H1 (cell line): Measurements from ENCODE around the gene DIAPH1. TPM values are rescaled to one million over a fixed set of nuclear protein-coding genes. Genes with fewer than 3 reads are reported as not detected.

ENCODE experiments used
- CTCF ChIA-PET: fragments of 300-600 bp; sonication (Branson Sonifier 250); formaldehyde crosslinking; loops from one replicate; lab custom pipeline; 2021; ENCODE audit not compliant: partially characterized antibody; lab: Charles Lee
- POLR2A ChIA-PET: fragments of 300-600 bp; sonication (Branson Sonifier 250); formaldehyde crosslinking; loops from one replicate; lab custom pipeline; 2021; ENCODE audit warnings: inconsistent platforms; ENCODE audit not compliant: partially characterized antibody; lab: Charles Lee
- DNase-seq, 2 experiments: peaks; one replicate each; pipeline versions ENCODE4 v3.0.0 to v3.0.0-alpha.2; 2010 to 2022; ENCODE audit warnings: low spot score in 2 of 2, low read depth in 1 of 2, mixed read lengths in 1 of 2
- FAIRE-seq: peaks from 2 replicates; lab custom pipeline; 2011; peaks lifted over from hg19 to GRCh38; lab: Jason Lieb, UNC
- H2AFZ ChIP-seq: 2 replicates; pipeline ENCODE4 v1.8.1; 2012; ENCODE audit warnings: low read length, inconsistent platforms
- H2AK5ac ChIP-seq: 2 replicates; pipeline ENCODE4 v1.6.1; 2013; ENCODE audit warnings: low read depth, low read length
- H2BK120ac ChIP-seq: replicated peaks from 2 replicates; pipeline ENCODE3; 2013; ENCODE audit warnings: low read depth, low read length, inconsistent platforms
- H2BK12ac ChIP-seq: 2 replicates; pipeline ENCODE4 v1.6.1; 2013; ENCODE audit warnings: low read depth, low read length
- H2BK15ac ChIP-seq: 2 replicates; pipeline ENCODE4 v1.6.1; 2013; ENCODE audit warnings: low read length
- H2BK20ac ChIP-seq: 2 replicates; pipeline ENCODE4 v1.6.1; 2013; ENCODE audit warnings: low read length
- H2BK5ac ChIP-seq: 2 replicates; pipeline ENCODE4 v1.6.1; 2013; ENCODE audit warnings: low read depth, low read length
- H3K14ac ChIP-seq: 2 replicates; pipeline ENCODE4 v1.6.1; 2013; ENCODE audit warnings: inconsistent platforms; ENCODE audit not compliant: insufficient read length
- H3K18ac ChIP-seq: 2 replicates; pipeline ENCODE4 v1.6.1; 2013; ENCODE audit warnings: low read length; ENCODE audit errors: extremely low read depth
- H3K23ac ChIP-seq: 2 replicates; pipeline ENCODE4 v1.6.1; 2013; ENCODE audit warnings: inconsistent platforms; ENCODE audit not compliant: insufficient read length
- H3K23me2 ChIP-seq: 2 replicates; pipeline ENCODE4 v1.6.1; 2013; ENCODE audit warnings: low read depth, low read length
- H3K27ac ChIP-seq: 2 replicates; pipeline ENCODE4 v1.6.1; 2011; ENCODE audit warnings: low read depth, low read length, inconsistent platforms
- H3K27me3 ChIP-seq, 4 experiments: replicated peaks in 1 of 4; 1 replicate in 1 of 4; 2 replicates in 3 of 4; pipeline versions ENCODE4 v1.6.1 to v1.8.1; 2011 to 2013; ENCODE audit warnings: low read length in 3 of 4, mild to moderate bottlenecking in 3 of 4, inconsistent platforms in 2 of 4, mixed read lengths in 2 of 4, moderate library complexity in 1 of 4; ENCODE audit not compliant: control insufficient read depth in 3 of 4, insufficient read depth in 3 of 4; ENCODE audit errors: extremely low read depth in 1 of 4
- H3K36me3 ChIP-seq, 4 experiments: 2 replicates each; pipeline versions ENCODE4 v1.6.1 to v1.8.1; 2011 to 2013; ENCODE audit warnings: mild to moderate bottlenecking in 4 of 4, low read length in 3 of 4, moderate library complexity in 2 of 4, control low read depth in 1 of 4, inconsistent platforms in 1 of 4; ENCODE audit not compliant: insufficient read depth in 4 of 4, control insufficient read depth in 2 of 4
- H3K4ac ChIP-seq: replicated peaks from 2 replicates; pipeline ENCODE3; 2013; ENCODE audit warnings: low read length, low read depth, mixed read lengths, inconsistent platforms; ENCODE audit not compliant: insufficient read length
- H3K4me1 ChIP-seq, 4 experiments: replicated peaks in 1 of 4; 1 replicate in 1 of 4; 2 replicates in 3 of 4; pipeline versions ENCODE4 v1.6.1 to v1.8.1; 2011 to 2013; ENCODE audit warnings: low read length in 3 of 4, inconsistent platforms in 2 of 4, mixed read lengths in 1 of 4; ENCODE audit not compliant: insufficient read depth in 4 of 4, control insufficient read depth in 3 of 4
- H3K4me2 ChIP-seq, 2 experiments: 2 replicates each; pipeline versions ENCODE4 v1.6.1 to v1.8.1; 2011 to 2013; ENCODE audit warnings: low read depth in 2 of 2, low read length in 2 of 2, control low read depth in 1 of 2, inconsistent platforms in 1 of 2, mild to moderate bottlenecking in 1 of 2; ENCODE audit not compliant: insufficient read depth in 1 of 2
- H3K4me3 ChIP-seq, 4 experiments: fragments of 200-600, 300-600 bp in 1 of 4; sonication (generic), shearing (Covaris generic), sonication (Bioruptor Twin) in 1 of 4; 2 replicates each; pipeline versions ENCODE4 v1.5.1 to v1.8.1; 2011 to 2016; ENCODE audit warnings: low read length in 4 of 4, low read depth in 3 of 4, control low read depth in 2 of 4, inconsistent platforms in 2 of 4, mild to moderate bottlenecking in 2 of 4, mixed read lengths in 1 of 4, moderate library complexity in 1 of 4; ENCODE audit not compliant: insufficient read depth in 2 of 4; ENCODE audit errors: extremely low read depth in 1 of 4
- H3K56ac ChIP-seq: replicated peaks from 2 replicates; pipeline ENCODE3; 2013; ENCODE audit warnings: low read depth, mild to moderate bottlenecking, mixed read lengths, low read length, inconsistent platforms; ENCODE audit not compliant: insufficient read length
- H3K79me1 ChIP-seq: 2 replicates; pipeline ENCODE4 v1.6.1; 2013; ENCODE audit warnings: low read depth, low read length, control low read depth
- H3K79me2 ChIP-seq, 2 experiments: 2 replicates each; pipeline versions ENCODE4 v1.6.1 to v1.8.1; 2012 to 2013; ENCODE audit warnings: low read length in 2 of 2, mild to moderate bottlenecking in 2 of 2, inconsistent platforms in 1 of 2; ENCODE audit not compliant: insufficient read depth in 2 of 2, control insufficient read depth in 1 of 2
- H3K9ac ChIP-seq, 4 experiments: replicated peaks in 1 of 4; 1 replicate in 1 of 4; 2 replicates in 3 of 4; pipeline versions ENCODE4 v1.6.1 to v1.8.1; 2011 to 2013; ENCODE audit warnings: low read depth in 3 of 4, low read length in 3 of 4, control low read depth in 2 of 4, mild to moderate bottlenecking in 2 of 4, moderate library complexity in 2 of 4, inconsistent platforms in 1 of 4; ENCODE audit errors: extremely low read depth in 1 of 4
- H3K9me3 ChIP-seq, 2 experiments: 2 replicates each; pipeline versions ENCODE4 v1.6.1 to v1.8.1; 2012 to 2013; ENCODE audit warnings: mild to moderate bottlenecking in 2 of 2, moderate library complexity in 2 of 2, control low read depth in 1 of 2, inconsistent platforms in 1 of 2, low read depth in 1 of 2, low read length in 1 of 2, mixed read lengths in 1 of 2; ENCODE audit not compliant: insufficient read depth in 2 of 2
- H4K20me1 ChIP-seq, 2 experiments: replicated peaks in 1 of 2; 2 replicates each; pipeline versions ENCODE3 to v1.8.1; 2011 to 2013; ENCODE audit warnings: inconsistent platforms in 2 of 2, low read length in 2 of 2, mild to moderate bottlenecking in 1 of 2; ENCODE audit not compliant: insufficient read depth in 2 of 2, control insufficient read depth in 1 of 2
- H4K5ac ChIP-seq: 2 replicates; pipeline ENCODE4 v1.6.1; 2013; ENCODE audit warnings: low read length, low read depth, mixed read lengths, inconsistent platforms; ENCODE audit not compliant: insufficient read length
- H4K8ac ChIP-seq: 2 replicates; pipeline ENCODE4 v1.8.0; 2013; ENCODE audit warnings: mild to moderate bottlenecking, moderate library complexity, low read length, inconsistent platforms; ENCODE audit not compliant: insufficient read depth; ENCODE audit errors: extremely low read depth
- H4K91ac ChIP-seq: replicated peaks from 2 replicates; pipeline ENCODE3; 2013; ENCODE audit warnings: low read length, mixed read lengths, inconsistent platforms; ENCODE audit not compliant: insufficient read length
- BACH1 ChIP-seq: IDR thresholded peaks from 2 replicates; pipeline ENCODE4 v1.6.1; 2012; ENCODE audit warnings: low read length, improper control_type of control experiment
- BCL11A ChIP-seq, 2 experiments: IDR thresholded peaks; one replicate each; pipeline ENCODE4 v1.6.1; 2011; ENCODE audit warnings: low read depth in 2 of 2, low read length in 2 of 2, mild to moderate bottlenecking in 2 of 2
- PHF8 ChIP-seq: fragments of 200-600 bp; sonication (generic); conservative IDR thresholded peaks from 2 replicates; pipeline ENCODE4 v1.7.1; 2012; ENCODE audit warnings: low read depth, mild to moderate bottlenecking, inconsistent platforms, low read length, moderate library complexity
- RAD21 ChIP-seq, 2 experiments: IDR thresholded peaks in 1 of 2; conservative IDR thresholded peaks in 1 of 2; 2 replicates each; pipeline ENCODE4 v1.6.1; 2011; ENCODE audit warnings: low read depth in 2 of 2, low read length in 2 of 2, improper control_type of control experiment in 1 of 2, inconsistent platforms in 1 of 2, mild to moderate bottlenecking in 1 of 2, moderate library complexity in 1 of 2
- SP2 ChIP-seq: IDR thresholded peaks from 2 replicates; pipeline ENCODE4 v1.6.1; 2012; ENCODE audit warnings: mild to moderate bottlenecking, low read length, inconsistent platforms
- WGBS, 2 experiments: shearing (Covaris generic) in 1 of 2; methylation state at CpG; one replicate each; pipeline versions ENCODE4 v1.1.6 to v1.1.7; 2013 to 2015; ENCODE audit warnings: low lambda C conversion rate in 2 of 2, mixed read lengths in 2 of 2, inconsistent platforms in 1 of 2, low coverage in 1 of 2, missing lambda C conversion rate in 1 of 2; ENCODE audit not compliant: insufficient replicate concordance in 2 of 2, insufficient coverage in 1 of 2, insufficient read length in 1 of 2; ENCODE audit errors: extremely low coverage in 1 of 2, missing lambda C conversion rate in 1 of 2; 5-methylcytosine and 5-hydroxymethylcytosine counted together
- polyA plus RNA-seq, 7 experiments: library from polyadenylated mRNA; depleted of rRNA in 3 of 7; stranded (reverse) in 5 of 7; unstranded in 2 of 7; fragments of >200 nt in 5 of 7; fragments of 200-250 nt in 2 of 7; gene quantifications; 1 replicate in 5 of 7; 2 replicates in 1 of 7; 4 replicates in 1 of 7; pipeline versions ENCODE4 v1.2.1 to v1.2.3, GENCODE V29; 2011 to 2013; ENCODE audit warnings: missing spikeins in 2 of 7, mixed read lengths in 2 of 7
- total RNA-seq: library from RNA; stranded (reverse); fragmentation: NEBNext Ultra II Directional; extraction: Animal tissue kit (Norgen Biotek cat#: 25700); gene quantifications from 2 replicates; pipeline ENCODE4 v1.2.1, GENCODE V29; 2021

Gene DIAPH1
- total and polyA plus RNA-seq, 2 of the 8 experiments (the other 6 are each of a cell fraction or from before 2014, with no cell fraction given) = 61.2 to 114 TPM

GRCh38 chr5:141574122-141574510, 44.7 kb downstream of the DIAPH1 start:
- H3K14ac ChIP-seq = no peak overlapping the region
- no peaks in the 10 kb centered on the region for H3K79me2 ChIP-seq
- H3K23me2 ChIP-seq = no peaks in the 10 kb centered on the region
- no peak overlapping the region for H3K4me2 ChIP-seq
- no peak overlapping the region for H3K27ac ChIP-seq
- no peak overlapping the region for H3K9ac ChIP-seq
- FAIRE-seq (no peak), DNase-seq (no peak)
- H3K36me3 ChIP-seq = peaks cover 17 to 69% (median 60%) of the 10 kb centered on the region in 4 experiments
- no peak overlapping the region for H3K18ac ChIP-seq
- H4K20me1 ChIP-seq = no peaks in the 10 kb centered on the region
- POLR2A ChIA-PET = no interaction called here
- H4K8ac ChIP-seq = no peak overlapping the region
- no peak for TF ChIP-seq BACH1
- no peak for TF ChIP-seq SP2
- TF ChIP-seq BCL11A (IDR thresholded peaks at IDR 0.05; ENCODE audit: low read depth in 2 of 2, low read length in 2 of 2) = no peak
- no peak for TF ChIP-seq PHF8
- TF ChIP-seq RAD21 (IDR thresholded peaks at IDR 0.05 in 1 of 2, conservative IDR thresholded peaks at IDR 0.05 in 1 of 2; ENCODE audit: low read depth in 2 of 2, low read length in 2 of 2) = no peak
- no peak overlapping the region for H4K5ac ChIP-seq
- no peaks in the 10 kb centered on the region for H3K4me1 ChIP-seq
- H2BK15ac ChIP-seq = no peak overlapping the region
- WGBS, 2 experiments = 50% methylated on average over 2 of the region's 2 CpGs; no CpG with 5 or more reads in 1 of the 2 experiments
- CTCF ChIA-PET = interaction anchor here (0.6 to 1.4 kb wide), 2 partner anchors 8 to 20 kb away, joined by 3 to 6 read pairs; no protein-coding TSS in a partner anchor
- no peak overlapping the region for H3K4ac ChIP-seq
- no peak overlapping the region for H2BK120ac ChIP-seq
- H3K27me3 ChIP-seq = no peaks in the 10 kb centered on the region
- no peaks in the 10 kb centered on the region for H3K79me1 ChIP-seq
- no peak overlapping the region for H3K4me3 ChIP-seq
- no peak overlapping the region for H2AK5ac ChIP-seq
- no peak overlapping the region for H2BK20ac ChIP-seq
- no peak overlapping the region for H2BK5ac ChIP-seq
- H4K91ac ChIP-seq = no peak overlapping the region
- H2AFZ ChIP-seq = no peak overlapping the region
- no peak overlapping the region for H3K56ac ChIP-seq
- H3K23ac ChIP-seq = no peak overlapping the region
- no peaks in the 10 kb centered on the region for H3K9me3 ChIP-seq
- no peak overlapping the region for H2BK12ac ChIP-seq
